ENCODE measurements around the gene GSTM3.

The GSTM3 gene

DNA sequence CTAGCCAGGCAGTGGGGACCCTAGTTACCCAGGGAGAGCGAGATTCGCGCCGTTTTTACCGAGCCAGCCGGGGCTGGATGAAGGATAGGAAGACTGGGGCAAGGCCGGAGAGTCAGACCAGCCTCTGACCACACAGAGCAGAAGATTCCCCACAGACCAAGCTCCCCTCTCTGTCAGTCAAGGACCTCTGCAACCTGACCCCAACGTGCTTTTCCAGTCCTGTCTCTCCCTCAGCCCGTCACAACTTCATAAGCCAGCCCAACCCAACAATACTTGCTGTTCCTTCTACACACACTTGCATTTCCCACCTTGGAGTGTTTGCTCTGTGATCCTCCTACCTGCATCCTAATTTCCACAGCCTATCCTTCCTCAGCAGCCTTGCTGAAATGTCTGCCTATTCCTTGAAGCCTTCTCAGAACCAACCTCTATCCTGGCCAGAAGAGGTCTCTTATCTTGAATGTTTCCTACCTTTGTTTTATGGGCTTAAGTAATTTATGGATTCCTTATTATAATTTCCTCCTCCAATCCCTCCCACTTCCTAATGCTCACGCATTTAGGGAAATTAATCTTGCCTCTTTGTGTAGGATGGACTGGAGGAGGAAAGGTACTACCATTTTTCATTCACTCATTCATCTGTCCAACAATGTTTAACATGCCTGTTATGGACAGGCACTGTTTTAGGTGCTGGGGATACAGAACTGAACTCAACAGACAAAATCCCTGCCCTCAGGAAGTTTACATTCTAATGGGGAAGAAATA lies at the start of gene GSTM3:
GSTM3 (minus strand) TSS at position 424 of the 759 bp plus-strand sequence. CDS start 751 bp downstream, outside the sequence.
- DNase-seq (ENCODE audit: low spot score) = no peak

DNA sequence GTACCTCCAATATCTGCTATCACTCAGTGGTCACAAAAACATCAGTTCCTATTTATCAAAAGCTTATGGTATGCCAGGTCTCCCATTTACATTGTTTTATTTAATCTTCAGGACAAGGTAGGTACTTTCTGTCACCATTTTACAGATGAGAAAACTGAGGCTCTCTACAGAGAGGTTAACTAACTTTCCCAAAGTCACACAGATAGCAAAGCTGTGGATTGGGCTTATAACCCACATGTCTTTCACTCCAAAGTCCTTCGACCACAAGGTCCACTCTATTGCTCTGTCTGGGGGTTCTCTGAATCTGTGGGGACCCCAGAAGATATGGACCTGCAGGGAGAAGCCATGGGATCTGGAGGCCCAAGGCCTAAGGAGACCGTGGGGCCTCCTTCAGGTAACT lies 49.5 kb upstream of the GSTM3 start:
- DNase-seq (ENCODE audit: low spot score) = no peak

DNA sequence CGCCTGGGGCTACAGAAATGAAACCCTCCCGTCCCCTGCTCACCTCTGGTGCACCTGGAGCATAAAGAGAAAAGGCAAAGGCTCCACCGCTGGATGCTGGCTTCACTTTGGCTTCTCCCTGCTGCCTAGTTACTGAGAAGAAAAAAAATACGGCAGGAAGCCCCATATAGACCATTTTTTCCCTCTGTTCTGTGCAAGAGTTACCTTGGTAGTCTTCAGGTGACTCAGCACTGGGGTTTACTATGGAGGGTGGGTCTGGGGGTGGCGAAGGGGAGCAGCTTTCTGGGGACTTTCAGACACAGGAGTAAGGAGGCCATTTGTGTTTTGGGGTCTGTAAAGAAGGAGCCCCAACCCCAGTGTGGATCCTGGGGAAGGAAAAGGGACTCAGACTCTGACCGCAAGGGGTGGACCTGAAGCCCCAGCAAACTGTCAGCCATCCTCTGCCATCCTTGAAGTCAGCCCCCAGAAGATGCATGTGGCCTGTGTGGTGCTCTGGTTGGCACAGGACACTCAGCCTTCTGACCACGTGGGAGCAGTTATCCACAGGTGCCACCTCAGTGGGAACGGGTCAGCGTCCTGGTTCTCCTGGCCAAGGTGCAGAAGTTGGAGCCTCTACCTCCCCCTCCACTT lies 48.8 kb upstream of the GSTM3 start:
- no peak for DNase-seq (ENCODE audit: low spot score)

DNA sequence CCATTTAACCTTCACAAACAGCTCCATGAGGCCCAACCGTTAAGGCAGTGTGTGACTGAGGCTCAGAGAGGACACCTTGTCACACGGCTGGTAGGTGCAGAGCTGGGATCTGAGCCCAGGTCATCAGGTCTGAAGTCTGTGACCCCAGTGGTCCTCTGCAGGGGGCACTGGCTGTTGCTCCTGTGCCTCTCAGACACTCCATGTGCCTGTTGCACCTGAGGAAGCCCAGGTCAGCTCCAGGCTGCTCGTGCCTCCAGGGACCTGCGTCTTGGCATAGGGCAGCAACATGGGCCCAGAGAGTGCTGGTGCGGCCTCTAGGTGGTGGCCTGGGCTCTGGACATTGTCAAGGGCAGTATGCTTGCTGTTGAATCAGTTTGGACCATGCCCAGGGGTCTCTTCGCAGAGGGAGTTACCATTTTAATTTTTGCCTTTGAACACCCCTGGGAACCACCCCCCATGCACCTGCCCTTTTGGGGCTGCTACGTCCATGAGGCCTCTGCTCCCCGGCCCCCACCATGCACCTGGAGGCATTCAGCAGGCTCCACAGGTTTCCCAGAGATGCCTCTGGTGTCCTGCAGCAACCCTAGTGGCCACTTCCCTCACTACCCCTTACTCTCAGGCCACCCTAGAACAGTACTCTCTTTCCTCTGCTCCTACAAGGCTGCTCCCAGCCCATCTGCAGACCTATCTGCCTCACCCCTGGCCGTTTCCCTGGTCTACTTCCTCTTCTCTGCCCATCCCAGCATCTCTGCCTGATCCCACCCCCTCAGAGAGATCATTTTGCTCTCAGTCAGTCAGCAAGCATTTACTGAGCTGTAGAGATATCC lies 48.1 kb upstream of the GSTM3 start:
- peak; percentile 55 for DNase-seq (ENCODE audit: low spot score)

DNA sequence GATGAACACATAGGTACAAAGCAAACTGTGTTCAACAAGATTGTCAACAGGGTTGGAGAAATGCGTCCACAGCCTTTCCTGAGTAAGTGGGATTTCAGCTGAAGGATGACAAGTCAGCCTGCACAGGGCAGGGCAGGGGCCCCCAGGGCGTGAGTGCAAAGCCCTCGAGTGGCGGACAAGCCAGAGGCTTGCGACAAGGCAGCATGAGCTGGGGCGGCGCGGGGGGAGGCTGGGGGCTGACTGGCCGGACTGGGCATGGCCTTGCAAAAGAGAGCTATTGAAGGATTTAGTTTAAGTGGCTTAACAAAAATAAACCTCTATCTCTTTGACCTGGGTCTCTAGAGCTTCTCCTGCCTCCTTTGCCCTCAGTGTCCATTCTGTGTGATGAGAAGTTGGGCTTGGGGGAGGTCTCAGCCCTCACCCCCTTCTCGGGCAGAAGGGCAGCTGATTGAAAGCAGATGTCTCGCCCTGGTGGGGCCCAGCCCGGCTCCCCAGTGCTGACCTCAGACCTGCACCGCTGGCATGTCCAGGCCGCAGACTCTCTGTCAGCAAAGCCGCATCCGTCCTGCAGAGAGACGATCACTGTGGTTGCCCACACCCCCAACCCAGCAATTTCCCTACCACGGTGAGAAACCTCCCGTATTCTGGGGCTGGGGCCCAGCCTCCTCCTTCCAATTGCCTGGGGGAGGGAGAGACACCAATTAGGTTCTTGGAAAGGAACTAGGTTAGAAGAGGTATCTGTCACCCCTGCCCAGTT lies 47.2 kb upstream of the GSTM3 start:
- DNase-seq (ENCODE audit: low spot score) = no peak

DNA sequence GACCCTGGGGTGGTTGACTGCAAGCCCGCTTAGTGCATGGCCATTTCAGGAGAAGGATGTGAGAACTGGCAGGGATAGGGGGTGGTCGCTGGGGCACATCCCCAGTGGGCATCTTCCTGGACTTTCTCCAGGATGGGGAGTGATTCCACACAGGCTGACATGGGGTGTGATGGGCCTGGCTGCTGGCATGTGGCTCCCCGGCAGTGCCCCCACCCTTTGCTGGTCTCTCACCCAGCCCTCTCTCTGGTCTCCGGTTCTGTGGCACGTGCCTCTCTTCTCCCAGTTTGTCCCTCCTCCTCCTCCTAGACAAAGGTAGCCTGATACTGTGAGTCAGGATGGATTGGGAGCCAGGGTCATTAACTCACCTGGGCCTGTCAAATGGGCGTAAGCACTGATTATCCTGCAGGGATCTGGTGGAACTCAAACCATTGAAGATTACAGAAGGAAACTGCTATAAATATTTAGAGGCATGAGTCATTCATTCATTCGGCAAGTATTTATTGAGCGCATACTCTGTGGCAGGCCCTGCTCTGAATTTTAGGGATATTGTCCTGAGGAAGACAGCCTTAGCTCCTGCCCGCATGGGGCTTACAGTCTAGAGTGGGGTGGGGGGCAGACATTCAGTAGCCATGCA lies 46.5 kb upstream of the GSTM3 start:
- no peak for DNase-seq (ENCODE audit: low spot score)

DNA sequence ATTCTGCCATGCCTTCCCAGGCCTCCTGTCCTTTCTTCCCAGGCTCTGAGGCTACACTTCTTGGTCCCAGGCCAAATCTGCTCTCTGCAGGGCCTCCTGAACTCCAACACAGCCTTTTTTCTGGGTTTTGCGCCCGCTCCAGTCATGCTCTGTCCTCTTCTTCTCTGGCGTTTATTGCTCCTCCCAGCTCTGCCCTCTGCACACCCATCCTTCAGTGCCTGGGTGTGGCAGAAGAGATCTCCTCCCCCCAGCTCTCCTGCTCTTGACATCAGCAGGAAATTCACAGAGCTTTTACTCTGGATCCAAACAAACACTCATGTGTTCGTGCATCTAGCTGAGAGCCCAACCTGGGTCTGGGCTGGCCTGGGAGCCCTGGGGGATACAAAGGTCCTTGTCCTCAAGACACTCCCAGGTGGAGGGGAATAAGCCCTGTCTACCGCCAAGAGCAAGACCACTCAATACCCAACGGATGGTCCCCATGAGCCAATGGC lies 45.7 kb upstream of the GSTM3 start:
- DNase-seq (ENCODE audit: low spot score) = no peak

DNA sequence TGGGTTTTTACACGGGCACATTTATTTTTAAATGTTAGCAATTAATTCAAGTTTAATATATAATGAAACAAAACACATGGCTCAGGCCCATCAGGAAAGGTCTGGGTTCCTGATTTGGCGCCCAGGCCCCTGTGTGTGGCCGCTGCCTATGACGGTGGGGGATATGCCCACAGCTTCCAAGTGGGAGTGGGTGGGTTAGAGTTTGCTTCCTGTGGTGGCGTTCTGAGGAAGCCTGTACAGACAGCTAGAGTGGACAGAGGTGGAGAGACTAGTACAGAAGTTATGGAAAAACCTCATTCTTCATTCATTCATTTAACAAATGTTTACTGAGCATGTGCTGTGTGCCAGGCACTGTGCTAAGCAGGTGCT lies 45.3 kb upstream of the GSTM3 start:
- DNase-seq (ENCODE audit: low spot score) = no peak

DNA sequence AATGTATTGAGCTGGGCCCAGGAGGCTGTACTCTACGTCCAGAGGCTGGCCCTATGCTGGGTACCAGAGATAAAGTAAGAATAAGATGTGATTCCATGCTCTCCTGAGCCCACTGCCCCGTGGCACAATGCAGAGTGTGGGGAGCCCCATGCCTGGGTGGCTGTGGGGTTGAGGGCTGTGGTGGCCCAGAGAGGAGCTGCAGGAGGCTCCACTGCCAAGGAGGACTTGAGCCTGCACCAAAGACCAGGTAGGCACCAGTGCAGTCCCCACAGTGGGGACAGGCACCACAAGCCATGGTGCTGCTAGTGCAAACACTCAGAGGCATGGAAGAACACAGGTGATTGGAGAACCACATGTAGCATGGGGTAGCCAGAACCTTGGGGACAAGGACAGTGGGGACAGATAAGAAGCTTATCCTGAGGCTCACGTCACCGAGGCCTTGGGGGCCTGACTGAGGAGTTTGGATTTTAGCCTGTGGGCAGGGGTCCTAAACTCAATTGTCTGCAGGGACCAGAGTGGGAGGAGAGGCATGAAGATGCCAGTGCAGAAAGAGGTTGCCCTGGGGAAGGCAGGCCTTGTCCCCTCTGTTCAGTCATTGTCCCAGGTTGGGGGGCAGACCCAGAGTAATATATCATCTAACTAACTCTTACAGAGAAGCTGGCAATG lies 44.7 kb upstream of the GSTM3 start:
- DNase-seq (ENCODE audit: low spot score) = no peak

DNA sequence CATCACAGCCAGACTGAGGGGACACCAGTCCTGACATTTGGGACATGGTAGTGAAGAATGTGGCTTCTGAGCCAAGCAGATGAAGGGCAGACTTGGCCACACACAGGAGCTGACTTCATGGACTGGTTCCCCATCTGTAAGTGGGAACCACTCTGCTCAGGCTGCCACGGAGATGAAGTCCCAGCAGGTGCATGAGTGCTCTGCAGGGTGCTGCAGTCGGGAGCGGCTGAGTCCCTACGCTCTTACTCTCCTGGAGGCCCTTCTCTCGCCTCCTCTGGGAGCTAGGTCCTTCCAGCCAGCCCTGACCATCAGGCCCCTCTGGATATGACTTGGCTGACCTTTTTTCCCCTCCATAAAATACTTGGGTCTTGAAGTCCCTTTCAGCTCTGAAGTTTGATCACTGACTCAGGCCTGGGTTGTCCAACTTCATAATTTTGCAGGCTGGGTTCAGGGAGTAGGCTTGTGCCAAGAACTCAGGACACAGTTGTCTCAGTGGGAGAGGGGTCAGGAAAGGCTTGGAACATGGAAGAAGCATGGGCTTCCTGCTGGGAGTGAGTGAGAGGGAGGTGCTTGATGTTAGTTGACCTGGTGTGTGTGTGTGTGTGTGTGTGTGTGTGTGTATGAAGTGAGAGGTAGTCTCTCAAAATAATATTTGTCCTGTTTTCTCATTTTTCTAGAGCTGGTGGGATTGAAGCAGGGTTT lies 43.9 kb upstream of the GSTM3 start:
- DNase-seq (ENCODE audit: low spot score) = no peak

DNA sequence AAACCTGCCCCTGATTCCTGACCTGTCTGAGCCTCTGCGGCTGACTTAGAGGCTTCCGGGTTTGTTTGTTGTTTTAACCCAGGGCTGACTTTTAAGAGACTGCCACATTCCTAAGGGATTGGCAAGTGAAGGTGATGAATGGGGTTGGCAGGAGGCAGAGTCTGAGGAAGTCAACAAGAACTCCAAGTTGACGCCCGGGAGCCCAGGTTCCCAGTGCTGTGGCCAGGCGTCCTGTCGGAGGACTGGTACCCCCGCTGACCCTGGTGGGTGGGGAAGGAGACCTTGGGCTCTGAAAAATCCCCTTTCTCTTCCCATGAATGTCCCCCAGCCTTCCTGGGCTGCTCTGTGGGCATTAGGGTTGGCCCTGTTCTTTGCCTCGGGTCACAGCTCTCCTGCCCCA lies 42.6 kb upstream of the GSTM3 start:
- DNase-seq (ENCODE audit: low spot score) = peak; percentile 69

DNA sequence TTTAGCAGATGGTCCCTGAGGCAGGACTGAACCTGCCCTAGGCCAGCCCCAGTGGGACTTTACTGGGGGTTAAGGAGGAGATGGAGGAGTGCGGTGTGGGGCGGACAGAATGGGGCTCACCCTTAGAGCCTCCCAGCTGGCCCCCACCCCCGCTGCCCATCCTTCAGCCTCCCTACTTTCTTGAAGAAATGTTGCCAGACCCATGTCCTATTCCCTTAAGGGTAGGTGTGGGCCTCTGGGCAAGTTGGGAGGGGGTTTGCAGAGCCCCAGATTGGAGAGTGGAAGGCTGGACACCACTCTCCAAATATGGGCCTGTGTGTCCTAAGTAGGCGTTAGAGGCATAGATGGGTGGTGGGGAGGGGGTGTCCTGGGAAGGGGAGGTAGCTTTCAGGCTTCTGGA lies 42.1 kb upstream of the GSTM3 start:
- no peak for DNase-seq (ENCODE audit: low spot score)

DNA sequence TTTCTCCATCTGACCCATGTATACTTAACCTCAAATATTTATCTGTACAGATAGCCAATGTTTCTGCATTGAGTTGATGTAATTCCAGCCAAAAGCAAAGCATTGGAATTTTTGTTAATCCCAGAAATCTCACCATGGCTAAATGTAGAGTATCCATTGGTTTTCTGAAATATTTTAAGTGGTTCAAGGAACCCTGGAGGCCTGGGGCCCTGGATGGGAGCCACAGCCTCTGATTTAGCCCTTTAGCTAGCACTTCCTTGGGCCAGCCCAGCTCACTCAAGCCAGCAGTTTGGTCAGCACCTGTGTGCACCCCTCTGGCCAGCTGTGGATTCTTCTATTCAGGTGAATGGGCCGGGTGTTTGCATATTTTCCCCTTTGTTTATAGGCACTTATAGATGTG lies 41.7 kb upstream of the GSTM3 start:
- DNase-seq (ENCODE audit: low spot score) = no peak

DNA sequence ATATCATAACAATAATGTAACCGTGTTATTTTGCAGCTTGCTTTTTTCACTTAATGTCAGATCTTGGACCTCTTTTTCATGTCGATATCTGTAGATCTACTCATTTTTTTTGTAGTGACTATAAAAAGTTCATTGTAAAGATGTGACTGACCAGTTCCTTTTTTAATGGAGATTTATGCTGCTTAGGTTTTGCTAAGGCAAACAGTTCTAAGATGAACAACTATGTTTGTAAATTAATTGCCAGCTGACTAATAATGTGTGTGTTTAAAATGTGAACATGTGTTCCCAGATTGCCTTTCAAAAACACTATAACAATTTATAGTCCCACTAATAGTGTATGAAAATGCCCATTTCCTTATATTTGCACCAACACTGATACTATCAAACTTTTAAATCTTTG lies 41.0 kb upstream of the GSTM3 start:
- no peak for DNase-seq (ENCODE audit: low spot score)

DNA sequence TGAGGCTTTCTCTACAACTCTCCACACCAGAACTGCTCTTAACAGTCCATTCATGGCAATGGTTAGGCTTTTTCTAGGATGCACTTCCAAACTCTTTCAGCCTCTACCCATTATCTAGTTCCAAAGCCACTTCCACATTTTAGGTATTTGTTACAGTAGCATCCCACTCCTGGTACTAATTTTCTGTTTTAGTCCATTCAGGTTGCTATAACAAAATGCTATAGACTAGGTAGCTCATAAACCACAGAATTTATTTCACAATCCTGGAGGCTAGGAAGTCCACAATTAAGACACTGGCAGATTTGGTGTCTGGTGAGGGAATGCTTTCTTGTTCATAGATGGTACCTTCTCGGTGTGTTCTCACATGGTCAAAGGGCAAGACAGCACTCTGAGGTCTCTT lies 40.1 kb upstream of the GSTM3 start:
- no peak for DNase-seq (ENCODE audit: low spot score)

DNA sequence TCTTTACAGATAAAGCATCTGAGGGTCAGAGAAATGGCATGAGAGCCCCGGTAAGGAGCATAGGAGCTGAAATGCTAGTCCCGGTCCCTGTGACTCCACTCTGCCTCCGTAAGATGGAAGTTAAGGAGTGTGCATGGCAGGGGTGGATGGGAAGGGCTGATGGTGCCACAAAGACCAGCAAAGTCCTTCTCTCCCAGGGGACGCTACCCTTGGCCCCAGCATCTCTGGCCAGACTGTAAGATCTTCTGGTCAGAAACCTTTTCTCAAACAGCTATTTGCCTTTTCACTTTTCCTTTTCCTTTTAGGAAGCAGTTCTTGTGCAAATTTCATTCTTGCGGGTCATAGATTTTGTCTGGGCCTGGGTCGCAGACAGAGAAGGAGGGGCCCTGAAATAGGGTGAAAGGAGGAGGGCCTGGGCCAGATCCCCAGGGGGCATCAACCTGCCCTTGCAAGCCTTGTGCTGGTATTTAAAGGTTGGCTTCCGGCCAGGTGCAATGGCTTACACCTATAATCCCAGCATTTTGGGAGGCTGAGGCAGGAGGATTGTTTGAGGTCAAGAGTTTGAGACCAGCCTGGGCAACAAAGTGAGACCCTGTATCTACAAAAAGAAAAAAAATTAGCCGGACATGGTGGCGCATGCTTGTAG lies 37.3 kb upstream of the GSTM3 start:
- DNase-seq (ENCODE audit: low spot score) = no peak

DNA sequence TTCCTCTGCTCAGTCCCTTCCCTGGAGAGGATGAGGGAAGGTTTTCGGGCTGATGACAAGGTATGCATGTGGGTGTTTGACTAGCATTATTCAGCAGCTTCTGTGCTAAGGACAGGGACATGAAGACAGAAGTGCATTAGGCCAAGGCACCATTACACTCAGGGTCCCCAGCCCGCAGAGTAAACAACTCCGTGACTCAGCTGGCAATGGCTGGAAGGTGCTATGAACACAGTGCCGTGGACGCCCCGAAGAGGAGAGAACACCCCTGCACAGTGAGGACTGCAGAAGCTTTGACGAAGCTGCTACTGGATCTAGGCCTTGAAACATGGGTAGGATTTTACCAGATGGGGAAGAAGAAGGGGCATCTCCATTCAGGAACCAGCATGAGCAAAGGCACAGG lies 36.6 kb upstream of the GSTM3 start:
- DNase-seq (ENCODE audit: low spot score) = no peak

DNA sequence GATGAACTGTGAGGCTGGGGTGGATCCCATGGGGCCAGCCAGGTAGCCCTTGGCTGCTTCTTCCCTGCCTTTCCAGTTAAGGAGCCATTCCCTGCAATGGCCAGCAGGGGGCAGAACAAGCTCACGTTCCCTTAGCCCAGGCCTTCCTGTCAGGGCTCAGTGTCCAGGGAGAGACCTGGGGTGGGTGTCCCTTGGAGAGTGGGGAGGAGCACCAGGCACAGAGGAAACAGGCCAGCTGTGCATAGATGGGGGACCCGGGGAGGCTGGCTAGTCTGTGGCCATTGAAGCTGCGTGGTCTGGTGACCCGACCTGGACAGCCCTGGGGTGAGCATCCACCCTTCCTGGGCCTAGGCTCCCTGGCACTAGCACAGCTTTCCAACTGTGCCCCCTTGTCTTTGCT lies 36.1 kb upstream of the GSTM3 start:
- DNase-seq (ENCODE audit: low spot score) = peak; percentile 87

DNA sequence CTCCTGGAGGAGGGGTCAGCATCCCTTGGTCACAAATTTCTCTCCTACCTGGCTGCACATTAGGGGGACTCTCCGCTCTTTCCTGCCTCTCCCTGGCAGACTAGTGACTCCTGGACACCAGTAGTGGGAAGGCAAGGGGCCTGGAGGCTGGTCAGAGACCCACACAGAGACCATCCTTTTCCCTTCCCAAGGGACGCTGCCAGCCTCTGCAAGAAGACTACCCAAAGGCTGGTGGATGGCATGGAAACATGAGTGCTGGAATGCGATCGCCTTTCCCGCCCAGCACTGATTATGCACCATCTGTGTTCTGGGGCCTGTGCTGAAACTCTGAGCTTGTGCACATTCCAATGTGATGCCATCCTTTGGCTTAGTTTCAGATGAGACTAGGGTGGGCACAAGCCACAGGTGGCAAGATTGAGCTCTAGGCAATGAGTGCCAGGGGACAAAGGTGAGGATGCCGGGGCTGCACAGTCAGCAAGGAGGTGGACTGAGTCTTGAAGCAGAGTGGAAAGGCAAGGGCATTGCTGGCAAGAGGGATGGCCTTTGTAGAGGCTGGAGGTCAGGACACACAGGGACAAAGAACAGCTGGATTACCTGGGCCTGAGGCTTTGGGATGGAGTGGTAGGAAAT lies 35.5 kb upstream of the GSTM3 start:
- no peak for DNase-seq (ENCODE audit: low spot score)

DNA sequence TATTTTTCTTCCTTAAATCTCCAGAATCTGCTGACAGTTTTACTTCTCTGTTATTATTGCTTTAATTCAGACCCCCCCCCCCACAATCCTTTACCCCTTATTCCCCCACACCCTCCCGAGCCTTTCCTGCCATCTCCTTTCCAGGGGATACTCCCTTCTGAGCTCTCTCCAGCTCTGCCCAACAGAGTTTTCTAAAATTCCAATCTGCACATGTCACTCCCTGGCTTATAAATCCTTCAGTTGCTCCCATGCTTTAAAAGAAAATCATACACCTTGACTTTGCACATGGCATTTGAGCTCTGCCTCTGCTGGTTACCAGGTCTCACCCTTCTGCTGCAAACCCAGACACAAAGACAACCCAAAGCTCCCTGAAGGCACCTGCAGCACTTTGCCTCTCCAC lies 34.6 kb upstream of the GSTM3 start:
- DNase-seq (ENCODE audit: low spot score) = no peak
